ENCODE results near the gene STARD13. TPM values are rescaled to one million over a fixed set of nuclear protein-coding genes. Genes with fewer than 3 reads are reported as not detected.

STARD13 gene
- total RNA-seq, 2 experiments from 2014 or later, result 0.57 TPM; not detected in 1

DNA sequence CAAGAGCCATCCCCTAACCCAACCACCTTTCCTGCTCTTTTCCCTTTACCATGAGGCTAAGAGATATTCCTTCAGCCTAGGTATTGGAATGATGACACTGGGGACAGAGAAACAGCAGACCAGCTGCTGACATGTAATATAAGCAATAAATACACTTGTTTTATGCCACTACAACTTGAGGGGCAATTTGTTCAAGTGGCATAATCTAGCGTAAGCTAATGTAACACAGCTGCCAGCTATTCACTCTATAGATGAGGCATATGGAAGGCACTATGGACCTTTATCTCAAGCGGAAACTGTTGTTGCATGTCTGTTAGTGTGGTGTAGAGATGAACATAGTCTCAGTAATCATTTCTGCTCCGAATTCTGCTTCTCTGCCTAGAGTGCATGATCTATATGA lies 111.1 kb downstream of the STARD13 start:
- H3K4me2 ChIP-seq (ENCODE audit: low read length), result no peak overlapping the region
- TF ChIP-seq EZH2phosphoT487 (IDR thresholded peaks at IDR 0.05; ENCODE audit: borderline replicate concordance, low read depth, low read length), result no peak
- TF ChIP-seq, protein P1, sequence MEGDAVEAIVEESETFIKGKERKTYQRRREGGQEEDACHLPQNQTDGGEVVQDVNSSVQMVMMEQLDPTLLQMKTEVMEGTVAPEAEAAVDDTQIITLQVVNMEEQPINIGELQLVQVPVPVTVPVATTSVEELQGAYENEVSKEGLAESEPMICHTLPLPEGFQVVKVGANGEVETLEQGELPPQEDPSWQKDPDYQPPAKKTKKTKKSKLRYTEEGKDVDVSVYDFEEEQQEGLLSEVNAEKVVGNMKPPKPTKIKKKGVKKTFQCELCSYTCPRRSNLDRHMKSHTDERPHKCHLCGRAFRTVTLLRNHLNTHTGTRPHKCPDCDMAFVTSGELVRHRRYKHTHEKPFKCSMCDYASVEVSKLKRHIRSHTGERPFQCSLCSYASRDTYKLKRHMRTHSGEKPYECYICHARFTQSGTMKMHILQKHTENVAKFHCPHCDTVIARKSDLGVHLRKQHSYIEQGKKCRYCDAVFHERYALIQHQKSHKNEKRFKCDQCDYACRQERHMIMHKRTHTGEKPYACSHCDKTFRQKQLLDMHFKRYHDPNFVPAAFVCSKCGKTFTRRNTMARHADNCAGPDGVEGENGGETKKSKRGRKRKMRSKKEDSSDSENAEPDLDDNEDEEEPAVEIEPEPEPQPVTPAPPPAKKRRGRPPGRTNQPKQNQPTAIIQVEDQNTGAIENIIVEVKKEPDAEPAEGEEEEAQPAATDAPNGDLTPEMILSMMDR (conservative IDR thresholded peaks at IDR 0.05; ENCODE audit: low read length), result no peak
- no peak for DNase-seq (ENCODE audit: low spot score)
- intact Hi-C loops (cut with micrococcal nuclease; ENCODE audit: unreplicated experiment), result no loop called here
- POLR2A ChIA-PET, result no interaction called here
- CTCF ChIA-PET (ENCODE audit: unreplicated experiment), result no interaction called here
- no peak overlapping the region for H2AFZ ChIP-seq (ENCODE audit: low read length)
- H3K4me1 ChIP-seq (ENCODE audit: insufficient read depth, low read length, poor library complexity, severe bottlenecking), result no peaks in the 10 kb centered on the region
- no peaks in the 10 kb centered on the region for H3K79me2 ChIP-seq (ENCODE audit: insufficient read depth, low read depth, low read length)
- H4K20me1 ChIP-seq (ENCODE audit: insufficient read depth, low read length), result no peaks in the 10 kb centered on the region
- H3K9me3 ChIP-seq (ENCODE audit: low read length), result no peaks in the 10 kb centered on the region
- no peaks in the 10 kb centered on the region for H3K36me3 ChIP-seq (ENCODE audit: insufficient read depth, low read length)
- no peaks in the 10 kb centered on the region for H3K9me2 ChIP-seq (ENCODE audit: insufficient read depth, low read length)
- H3K27ac ChIP-seq (ENCODE audit: low read depth, low read length, poor library complexity, severe bottlenecking), result no peak overlapping the region
- BruUV-seq (replicated peaks), result no TSS peak
- H3K4me3 ChIP-seq (ENCODE audit: low read depth, low read length, poor library complexity, severe bottlenecking), result no peak overlapping the region

DNA sequence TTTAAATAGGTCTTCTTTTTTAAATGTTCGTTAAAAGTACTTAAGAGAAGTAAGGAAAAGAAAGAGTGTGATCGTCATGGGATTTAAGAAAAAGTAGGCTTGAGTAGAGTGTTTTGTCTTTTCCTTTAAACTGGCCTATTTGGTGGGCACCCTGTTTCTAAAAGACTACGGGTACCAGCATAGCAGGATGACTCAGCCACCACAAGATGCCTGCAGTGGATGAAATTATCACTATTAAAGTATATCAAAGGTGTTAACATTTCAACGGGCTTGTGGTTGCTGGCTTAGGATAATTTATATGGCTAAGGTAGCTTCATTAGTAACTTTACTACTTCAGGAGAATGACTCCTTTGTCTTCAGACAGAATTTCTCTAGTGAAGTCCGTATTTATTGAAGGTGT lies 112.6 kb downstream of the STARD13 start:
- ChIA-PET POLR2A (interaction anchor here (0.6 kb wide), 1 partner anchor 327 kb away, joined by 4 read pairs; no protein-coding TSS in a partner anchor), CTCF (ENCODE audit: unreplicated experiment) (no interaction called here)
- no peak for TF ChIP-seq EZH2phosphoT487 (IDR thresholded peaks at IDR 0.05; ENCODE audit: borderline replicate concordance, low read depth, low read length)
- TF ChIP-seq, protein P1 (conservative IDR thresholded peaks at IDR 0.05; ENCODE audit: low read length), result no peak
- H3K4me2 ChIP-seq (ENCODE audit: low read length), result no peak overlapping the region
- H3K4me3 ChIP-seq (ENCODE audit: low read depth, low read length, poor library complexity, severe bottlenecking), result no peak overlapping the region
- no peaks in the 10 kb centered on the region for H3K9me3 ChIP-seq (ENCODE audit: low read length)
- H3K9me2 ChIP-seq (ENCODE audit: insufficient read depth, low read length), result no peaks in the 10 kb centered on the region
- DNase-seq (ENCODE audit: low spot score), result no peak
- H2AFZ ChIP-seq (ENCODE audit: low read length), result no peak overlapping the region
- H3K4me1 ChIP-seq (ENCODE audit: insufficient read depth, low read length, poor library complexity, severe bottlenecking), result no peaks in the 10 kb centered on the region
- no peaks in the 10 kb centered on the region for H3K36me3 ChIP-seq (ENCODE audit: insufficient read depth, low read length)
- no TSS peak for BruUV-seq (replicated peaks)
- intact Hi-C loops (cut with micrococcal nuclease; ENCODE audit: unreplicated experiment), result no loop called here
- no peaks in the 10 kb centered on the region for H4K20me1 ChIP-seq (ENCODE audit: insufficient read depth, low read length)
- no peaks in the 10 kb centered on the region for H3K79me2 ChIP-seq (ENCODE audit: insufficient read depth, low read depth, low read length)
- H3K27ac ChIP-seq (ENCODE audit: low read depth, low read length, poor library complexity, severe bottlenecking), result no peak overlapping the region

DNA sequence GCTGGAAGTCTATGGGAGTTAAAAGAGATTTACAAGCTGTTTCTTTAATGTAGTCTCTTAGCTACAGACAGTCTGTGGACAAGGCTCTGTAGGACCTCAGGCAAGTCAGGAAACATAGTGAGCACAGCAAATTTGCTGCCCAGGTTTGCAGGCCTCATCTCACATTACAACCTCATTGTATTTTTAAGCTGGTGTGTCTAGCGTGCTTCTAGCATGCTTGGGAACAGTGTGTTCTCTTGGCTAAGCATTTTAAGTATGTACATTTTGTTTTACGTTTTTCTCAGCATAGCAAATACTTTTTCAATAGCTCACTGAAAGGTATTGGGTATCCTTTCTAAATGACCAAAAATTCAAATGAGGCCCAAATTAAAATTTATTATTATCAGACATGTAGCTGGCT lies 113.2 kb downstream of the STARD13 start:
- H3K79me2 ChIP-seq (ENCODE audit: insufficient read depth, low read depth, low read length), result no peaks in the 10 kb centered on the region

More for the DNA sequence above, 113.2 kb downstream of the STARD13 start:
- H3K27ac ChIP-seq (ENCODE audit: low read depth, low read length, poor library complexity, severe bottlenecking), result no peak overlapping the region
- H3K4me1 ChIP-seq (ENCODE audit: insufficient read depth, low read length, poor library complexity, severe bottlenecking), result no peaks in the 10 kb centered on the region
- BruUV-seq (replicated peaks), result no TSS peak
- no peak overlapping the region for H3K4me3 ChIP-seq (ENCODE audit: low read depth, low read length, poor library complexity, severe bottlenecking)
- ChIA-PET CTCF (ENCODE audit: unreplicated experiment) (no interaction called here), POLR2A (interaction anchor here (0.6 kb wide), 1 partner anchor 327 kb away, joined by 4 read pairs; no protein-coding TSS in a partner anchor)
- TF ChIP-seq, protein P1 (conservative IDR thresholded peaks at IDR 0.05; ENCODE audit: low read length), result no peak
- TF ChIP-seq EZH2phosphoT487 (IDR thresholded peaks at IDR 0.05; ENCODE audit: borderline replicate concordance, low read depth, low read length), result no peak
- DNase-seq (ENCODE audit: low spot score), result no peak
- H2AFZ ChIP-seq (ENCODE audit: low read length), result no peak overlapping the region
- H3K9me3 ChIP-seq (ENCODE audit: low read length), result no peaks in the 10 kb centered on the region
- H3K4me2 ChIP-seq (ENCODE audit: low read length), result no peak overlapping the region
- H3K36me3 ChIP-seq (ENCODE audit: insufficient read depth, low read length), result no peaks in the 10 kb centered on the region
- H4K20me1 ChIP-seq (ENCODE audit: insufficient read depth, low read length), result no peaks in the 10 kb centered on the region
- H3K9me2 ChIP-seq (ENCODE audit: insufficient read depth, low read length), result no peaks in the 10 kb centered on the region
- intact Hi-C loops (cut with micrococcal nuclease; ENCODE audit: unreplicated experiment), result no loop called here

All from OCI-LY7 (cell line).